ENCODE results near the gene MRPL34. TPM values are rescaled to one million over a fixed set of nuclear protein-coding genes. Genes with fewer than 3 reads are reported as not detected.

The MRPL34 gene
- total and polyA plus RNA-seq, 8 donors, result 32.4 to 78.1 (median 39.3) TPM

DNA sequence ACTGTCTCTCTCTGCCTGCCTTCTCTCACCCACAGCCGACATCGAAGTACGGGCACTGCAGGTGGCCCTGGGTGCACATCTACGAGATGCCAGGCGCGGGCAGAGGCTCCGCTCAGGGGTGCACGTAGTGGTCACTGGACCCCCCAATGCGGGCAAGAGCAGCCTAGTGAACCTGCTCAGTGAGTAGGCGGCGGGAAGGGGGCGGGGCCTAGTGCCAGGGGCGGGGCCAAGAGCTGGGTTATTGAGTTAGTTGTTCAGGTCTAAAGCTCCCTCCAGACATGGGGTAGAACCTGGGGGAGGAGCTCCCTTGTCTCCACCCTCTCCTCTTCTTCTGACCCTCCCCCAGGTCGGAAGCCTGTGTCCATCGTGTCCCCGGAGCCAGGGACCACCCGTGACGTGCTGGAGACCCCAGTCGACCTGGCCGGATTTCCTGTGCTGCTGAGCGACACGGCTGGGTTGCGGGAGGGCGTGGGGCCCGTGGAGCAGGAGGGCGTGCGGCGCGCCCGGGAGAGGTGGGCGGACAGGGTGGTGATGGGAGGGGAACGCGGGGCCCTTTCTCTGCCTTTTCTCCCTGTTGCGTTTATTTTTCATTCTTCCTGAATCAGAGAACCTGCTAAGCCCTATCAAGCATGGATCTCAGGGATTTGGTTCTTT, 33.5 kb downstream of the MRPL34 start:
- ATAC-seq (no peak), FAIRE-seq (no peak), DNase-seq (peak in 2 of 6 donors; percentile 55 to 79)
- Histone ChIP-seq H3K36me3 (no peaks in the 10 kb centered on the region), H3K27me3 (no peaks in the 10 kb centered on the region), H3K9me3 (no peaks in the 10 kb centered on the region), H3K4me3 (no peak overlapping the region), H3K27ac (no peak overlapping the region), H3K4me1 (peaks cover 0 to 12% (median 10%) of the 10 kb centered on the region in 3 donors)
- WGBS, 2 donors, result 89 to 91% methylated on average over 34 of the region's 34 CpGs
- TF ChIP-seq, protein P1, sequence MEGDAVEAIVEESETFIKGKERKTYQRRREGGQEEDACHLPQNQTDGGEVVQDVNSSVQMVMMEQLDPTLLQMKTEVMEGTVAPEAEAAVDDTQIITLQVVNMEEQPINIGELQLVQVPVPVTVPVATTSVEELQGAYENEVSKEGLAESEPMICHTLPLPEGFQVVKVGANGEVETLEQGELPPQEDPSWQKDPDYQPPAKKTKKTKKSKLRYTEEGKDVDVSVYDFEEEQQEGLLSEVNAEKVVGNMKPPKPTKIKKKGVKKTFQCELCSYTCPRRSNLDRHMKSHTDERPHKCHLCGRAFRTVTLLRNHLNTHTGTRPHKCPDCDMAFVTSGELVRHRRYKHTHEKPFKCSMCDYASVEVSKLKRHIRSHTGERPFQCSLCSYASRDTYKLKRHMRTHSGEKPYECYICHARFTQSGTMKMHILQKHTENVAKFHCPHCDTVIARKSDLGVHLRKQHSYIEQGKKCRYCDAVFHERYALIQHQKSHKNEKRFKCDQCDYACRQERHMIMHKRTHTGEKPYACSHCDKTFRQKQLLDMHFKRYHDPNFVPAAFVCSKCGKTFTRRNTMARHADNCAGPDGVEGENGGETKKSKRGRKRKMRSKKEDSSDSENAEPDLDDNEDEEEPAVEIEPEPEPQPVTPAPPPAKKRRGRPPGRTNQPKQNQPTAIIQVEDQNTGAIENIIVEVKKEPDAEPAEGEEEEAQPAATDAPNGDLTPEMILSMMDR (IDR thresholded peaks at IDR 0.05), result no peak
- intact Hi-C loops (cut with DNase I), result no loop called here

DNA sequence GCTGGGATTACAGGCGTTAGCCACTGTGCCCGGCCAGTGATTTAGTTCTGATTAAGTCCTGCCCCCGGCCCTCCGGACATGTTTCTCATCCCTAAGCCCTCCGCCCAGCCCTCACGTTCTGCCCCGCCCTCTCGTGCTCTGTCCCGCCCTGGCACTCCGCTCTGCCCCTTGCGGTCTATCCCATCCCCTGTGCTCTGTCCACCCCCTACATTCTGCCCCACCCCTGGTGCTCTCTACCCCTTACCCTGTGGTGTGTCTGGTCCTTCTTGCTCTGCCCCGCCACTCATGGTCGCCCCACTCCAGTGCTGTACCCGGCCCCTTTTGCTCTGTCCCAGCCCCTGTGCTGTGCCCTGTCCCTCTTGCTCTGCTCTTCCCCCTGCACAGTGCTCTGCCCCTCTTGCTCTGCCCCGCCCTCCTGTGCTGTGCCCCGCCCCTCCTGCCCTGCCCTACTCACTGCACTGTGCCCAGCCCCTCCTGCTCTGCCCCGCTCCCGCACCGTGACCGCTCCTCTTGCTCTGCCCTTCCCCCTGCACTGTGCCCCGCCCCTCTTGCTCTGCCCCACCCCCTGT, 34.7 kb downstream of the MRPL34 start:
- Histone ChIP-seq H3K27me3 (no peaks in the 10 kb centered on the region), H3K9me3 (no peaks in the 10 kb centered on the region), H3K36me3 (no peaks in the 10 kb centered on the region), H3K4me3 (no peak overlapping the region), H3K4me1 (peaks cover 0 to 10% (median 8%) of the 10 kb centered on the region in 3 donors), H3K27ac (no peak overlapping the region)
- TF ChIP-seq, protein P1 (IDR thresholded peaks at IDR 0.05), result no peak
- intact Hi-C loops (cut with DNase I), result no loop called here
- 87 to 91% methylated on average over 21 of the region's 21 CpGs for WGBS, 2 donors
- no peak for ATAC-seq
- FAIRE-seq, result no peak
- peak in 1 of 6 donors; percentile 52 for DNase-seq

DNA sequence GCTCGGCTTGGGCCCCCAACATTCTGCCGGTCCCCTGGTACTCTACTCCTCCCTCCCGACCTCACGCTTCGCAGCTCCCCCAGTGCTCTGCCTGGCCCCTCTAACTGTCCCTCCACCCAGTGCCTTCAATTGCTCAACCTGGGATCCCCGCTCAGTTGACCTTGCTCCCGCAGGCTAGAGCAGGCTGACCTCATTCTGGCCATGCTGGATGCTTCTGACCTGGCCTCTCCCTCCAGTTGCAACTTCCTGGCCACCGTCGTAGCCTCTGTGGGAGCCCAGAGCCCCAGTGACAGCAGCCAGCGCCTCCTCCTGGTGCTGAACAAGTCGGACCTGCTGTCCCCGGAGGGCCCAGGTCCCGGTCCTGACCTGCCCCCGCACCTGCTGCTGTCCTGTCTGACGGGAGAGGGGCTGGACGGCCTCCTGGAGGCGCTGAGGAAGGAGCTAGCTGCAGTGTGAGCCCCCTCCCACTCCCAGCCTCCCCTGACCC, 35.2 kb downstream of the MRPL34 start:
- no peaks in the 10 kb centered on the region for H3K27me3 ChIP-seq
- intact Hi-C loops (cut with DNase I), result no loop called here
- TF ChIP-seq, protein P1 (IDR thresholded peaks at IDR 0.05), result no peak
- peaks cover 0 to 10% (median 6%) of the 10 kb centered on the region in 3 donors for H3K4me1 ChIP-seq
- ATAC-seq (no peak), FAIRE-seq (no peak), DNase-seq (no peak)
- H3K9me3 ChIP-seq, result no peaks in the 10 kb centered on the region
- no peaks in the 10 kb centered on the region for H3K36me3 ChIP-seq
- H3K27ac ChIP-seq, result no peak overlapping the region
- 77 to 85% methylated on average over 17 of the region's 17 CpGs for WGBS, 2 donors
- H3K4me3 ChIP-seq, result no peak overlapping the region

DNA sequence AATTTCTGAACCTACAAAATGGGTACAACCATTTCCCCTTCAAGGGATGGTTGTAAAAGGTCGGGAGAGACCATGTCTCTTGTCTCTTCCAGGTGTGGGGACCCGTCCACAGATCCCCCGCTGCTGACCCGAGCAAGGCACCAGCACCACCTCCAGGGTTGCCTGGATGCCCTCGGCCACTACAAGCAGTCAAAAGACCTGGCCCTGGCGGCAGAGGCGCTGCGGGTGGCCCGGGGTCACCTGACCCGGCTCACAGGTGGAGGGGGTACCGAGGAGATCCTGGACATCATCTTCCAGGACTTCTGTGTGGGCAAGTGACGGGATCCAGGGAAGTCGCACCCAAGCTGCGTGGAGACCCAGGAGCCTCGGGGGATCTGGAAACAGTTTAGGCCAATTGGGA, 35.7 kb downstream of the MRPL34 start:
- ATAC-seq, result no peak
- WGBS, 2 donors, result 90 to 95% methylated on average over 15 of the region's 15 CpGs
- intact Hi-C loops (cut with DNase I), result no loop called here
- H3K9me3 ChIP-seq, result no peaks in the 10 kb centered on the region
- H3K36me3 ChIP-seq, result no peaks in the 10 kb centered on the region
- no peak overlapping the region for H3K4me3 ChIP-seq
- H3K27me3 ChIP-seq, result no peaks in the 10 kb centered on the region
- no peak for DNase-seq
- no peak for FAIRE-seq
- no peak overlapping the region for H3K27ac ChIP-seq
- peaks cover 0 to 7% (median 4%) of the 10 kb centered on the region in 3 donors for H3K4me1 ChIP-seq
- TF ChIP-seq, protein P1 (IDR thresholded peaks at IDR 0.05), result no peak

DNA sequence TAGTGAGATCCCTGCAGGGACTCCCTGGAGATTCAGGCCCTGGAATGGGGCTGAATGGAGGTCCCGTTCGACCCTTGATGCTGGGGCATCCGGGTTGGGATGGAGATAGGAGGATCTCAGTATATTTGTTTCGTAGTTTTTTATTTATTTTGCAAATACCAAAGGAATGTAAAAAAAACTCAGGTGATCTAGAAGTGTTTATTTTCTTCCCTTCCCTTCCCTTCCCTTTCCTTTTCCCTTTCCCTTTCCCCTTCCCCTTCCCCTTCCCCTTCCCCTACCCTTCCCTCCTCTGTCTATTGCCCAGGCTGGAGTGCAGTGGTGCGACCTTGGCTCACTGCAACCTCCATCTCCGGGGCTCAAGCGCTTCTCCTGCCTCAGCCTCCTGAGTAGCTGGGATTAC, 36.2 kb downstream of the MRPL34 start:
- Histone ChIP-seq H3K4me3 (no peak overlapping the region), H3K9me3 (no peaks in the 10 kb centered on the region), H3K27me3 (no peaks in the 10 kb centered on the region), H3K36me3 (no peaks in the 10 kb centered on the region), H3K4me1 (peaks cover 0 to 6% (median 4%) of the 10 kb centered on the region in 3 donors), H3K27ac (no peak overlapping the region)
- intact Hi-C loops (cut with DNase I), result no loop called here
- 80 to 81% methylated on average over 7 of the region's 7 CpGs for WGBS, 2 donors
- DNase-seq, result no peak
- no peak for FAIRE-seq
- TF ChIP-seq, protein P1 (IDR thresholded peaks at IDR 0.05), result no peak
- ATAC-seq, result no peak
